Stimulated activated CD4-positive, alpha-beta T cell treated with anti-CD3 and anti-CD28 coated beads, Interleukin-1b, Interleukin-23, amount 100 ng/mL, for 4 hours (primary cell): Measurements from ENCODE around the gene ELAC2.

Source experiments
- DNase-seq, 2 donors: peaks; one replicate each; pipeline ENCODE4 v3.0.0-alpha.2; 2020; ENCODE audit warnings: low read depth in 2 of 2

ELAC2 gene

DNA sequence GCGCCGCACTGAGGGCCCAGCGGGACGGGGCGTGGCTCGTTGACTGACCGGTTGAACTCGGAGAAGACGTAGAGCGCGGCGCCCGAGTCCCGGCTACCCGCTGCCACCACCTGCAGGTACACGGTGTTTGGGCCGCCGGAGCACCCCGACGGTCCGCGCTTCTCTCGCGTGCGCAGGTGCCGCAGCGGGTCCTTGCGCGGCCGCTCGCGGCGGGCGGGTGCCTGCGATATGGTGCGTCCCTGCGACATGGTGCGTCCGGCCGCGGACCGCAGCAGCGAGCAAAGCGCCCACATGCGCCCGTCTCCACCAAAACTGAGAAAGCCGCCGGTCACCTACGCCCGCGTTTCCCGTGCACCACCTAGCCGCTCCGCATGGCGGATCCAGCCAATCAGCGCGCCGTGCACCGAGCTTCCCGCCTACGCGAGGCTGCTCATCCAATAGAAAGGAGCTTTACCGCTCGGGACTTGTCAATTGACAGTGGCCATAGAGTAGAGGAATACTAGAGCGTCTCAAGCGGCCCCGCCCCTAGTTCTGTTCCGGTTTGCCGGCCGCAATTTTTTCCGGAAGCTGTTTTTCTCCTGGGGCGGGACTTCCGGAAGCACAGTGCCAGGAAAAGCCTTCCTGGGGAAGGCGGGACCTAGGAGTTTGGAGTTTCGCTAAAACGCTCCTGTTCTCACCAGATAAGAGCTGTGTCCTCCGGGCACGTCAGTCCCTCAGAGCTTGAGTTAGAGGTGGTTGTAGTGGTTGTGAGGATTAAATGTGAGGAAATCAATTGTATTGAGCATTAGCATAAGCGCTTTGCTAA, at the start of gene ELAC2:
TSS of gene ELAC2 (minus strand) at position 373 of the 805 bp plus-strand sequence. CDS start at position 293, 80 bp downstream.
- DNase-seq = peak; percentile 92 to 95

DNA sequence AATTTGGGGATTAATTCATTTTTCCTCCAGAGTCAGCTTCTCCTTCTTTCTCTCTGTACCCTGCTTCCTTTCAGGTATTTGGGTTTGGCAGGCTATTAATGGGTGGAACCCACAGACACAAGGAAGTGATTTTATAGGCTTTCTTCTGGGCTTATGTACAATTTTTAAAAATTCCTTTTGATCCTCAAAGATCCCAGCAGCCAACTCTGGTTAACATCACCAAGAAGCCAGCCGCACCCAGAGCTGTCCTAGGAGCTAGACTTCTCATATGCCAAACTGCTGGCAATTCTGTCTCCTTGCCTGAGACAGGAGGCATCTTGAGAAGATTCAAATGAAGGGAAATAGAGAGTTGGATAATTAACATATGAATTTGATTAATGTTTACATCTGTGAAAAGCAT, 47.2 kb upstream of the ELAC2 start:
- no peak for DNase-seq

GRCh38 chr17:13055131-13055530, 37.3 kb upstream of the ELAC2 start:
- no peak for DNase-seq

GRCh38 chr17:13054666-13055065, 36.8 kb upstream of the ELAC2 start:
- DNase-seq = no peak

GRCh38 chr17:13051915-13052314, 34.1 kb upstream of the ELAC2 start:
- no peak for DNase-seq

DNA sequence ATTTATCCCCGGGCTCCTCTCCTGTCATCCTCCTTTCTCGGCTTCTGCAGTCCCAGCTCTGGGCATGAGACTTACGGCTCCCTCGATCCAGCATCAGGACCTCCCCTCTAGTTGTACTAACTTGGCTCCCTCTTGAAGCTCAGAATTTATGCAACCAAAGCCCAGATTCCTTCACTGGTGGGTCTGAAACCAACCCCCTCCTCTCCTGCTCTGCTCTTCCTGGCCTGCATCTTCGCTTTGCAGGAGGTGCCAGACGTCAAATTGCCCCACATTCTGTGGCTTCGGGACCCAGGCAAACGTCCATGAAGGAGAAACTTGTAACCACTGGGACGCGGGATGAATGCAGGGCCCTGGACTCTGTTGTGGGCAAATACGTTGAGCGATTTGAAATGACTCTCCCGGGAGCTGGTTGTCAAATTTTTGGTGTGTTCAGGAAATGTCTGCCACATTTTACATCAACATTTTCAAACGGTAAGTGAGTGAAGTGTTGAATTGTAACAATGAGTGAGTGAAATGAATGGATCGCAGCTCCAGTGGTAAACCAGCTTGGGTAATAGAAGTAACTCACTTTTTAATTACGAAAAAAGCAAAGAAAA, 29.3 kb upstream of the ELAC2 start:
- no peak for DNase-seq

DNA sequence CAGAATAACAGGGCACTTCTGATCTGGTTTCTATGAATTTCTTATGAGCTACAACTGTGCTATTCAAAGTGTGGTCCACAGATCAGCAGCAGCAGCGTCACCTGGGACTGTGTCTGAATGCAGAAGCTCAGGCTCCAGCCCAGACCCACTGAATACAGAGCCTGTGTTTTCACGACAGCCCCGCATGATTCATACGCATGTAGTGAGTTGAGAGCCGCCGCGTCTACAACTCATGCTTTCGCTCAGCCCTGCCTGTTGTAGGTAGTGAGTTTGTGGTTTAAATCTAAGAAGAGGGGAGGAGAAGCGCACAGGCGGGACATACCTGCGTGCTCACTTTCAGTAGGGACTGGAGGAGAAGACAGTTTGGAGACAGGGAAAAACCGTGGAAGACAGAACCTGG, 28.5 kb upstream of the ELAC2 start:
- no peak for DNase-seq

DNA sequence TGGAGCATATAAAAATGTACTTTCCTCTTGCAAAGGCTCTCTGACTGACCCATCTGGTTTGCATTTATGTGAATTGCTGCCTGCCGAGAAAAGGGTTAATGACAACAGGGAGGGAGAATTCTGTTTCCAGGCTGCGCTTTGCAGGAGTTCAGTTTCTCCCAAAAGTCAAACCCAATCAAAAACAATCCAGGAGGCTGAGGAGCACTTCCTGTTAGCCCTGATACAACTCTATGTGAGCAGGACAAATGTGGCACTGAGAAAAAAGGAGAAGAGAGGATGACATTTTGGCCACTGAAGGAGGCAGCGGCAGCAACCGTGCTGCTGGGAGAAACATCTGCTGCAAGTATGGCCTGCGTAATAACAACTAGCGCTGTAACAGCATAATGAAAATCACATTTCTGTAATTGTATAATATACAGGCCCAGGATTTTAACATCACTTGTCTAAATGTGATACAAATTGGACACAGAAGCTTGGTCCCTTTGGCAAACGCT, 26.8 kb upstream of the ELAC2 start:
- DNase-seq = no peak

DNA sequence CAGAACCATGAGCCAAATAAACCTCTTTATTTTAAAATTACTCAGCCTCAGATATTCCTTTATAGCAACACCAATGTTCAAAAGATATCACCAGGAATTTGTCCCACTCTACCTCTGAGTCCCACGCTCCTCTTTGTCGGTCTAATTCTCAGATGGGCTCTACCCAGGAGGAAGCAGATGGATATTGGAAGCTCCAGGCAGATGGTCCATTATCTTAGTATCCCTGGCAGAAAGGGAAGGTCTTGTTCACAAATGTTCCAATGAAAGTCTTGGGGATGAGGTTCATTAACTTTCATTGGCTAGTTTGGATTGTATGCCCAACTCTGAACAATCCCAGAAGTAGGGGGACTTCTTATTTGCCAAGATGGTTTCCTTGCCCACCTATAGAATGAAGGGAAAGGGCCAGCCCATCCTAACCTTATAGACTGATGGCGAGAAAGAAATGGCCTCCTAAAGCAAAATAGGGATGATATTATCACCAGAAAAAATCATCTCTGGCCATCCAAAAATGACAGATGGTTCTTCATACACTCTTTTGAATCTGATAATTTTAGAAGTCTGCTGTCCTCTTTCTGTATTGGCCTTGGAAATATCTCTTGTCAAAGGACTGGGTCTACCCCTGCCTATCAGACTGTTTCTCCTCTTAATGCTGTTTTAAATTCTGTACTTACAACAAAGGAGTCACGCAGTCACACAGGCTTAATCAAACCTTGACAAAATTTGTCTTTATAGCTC, 21.3 kb upstream of the ELAC2 start:
- DNase-seq = no peak

GRCh38 chr17:13036751-13037150, 18.9 kb upstream of the ELAC2 start:
- DNase-seq = no peak

GRCh38 chr17:13035420-13035819, 17.6 kb upstream of the ELAC2 start:
- DNase-seq = no peak

DNA sequence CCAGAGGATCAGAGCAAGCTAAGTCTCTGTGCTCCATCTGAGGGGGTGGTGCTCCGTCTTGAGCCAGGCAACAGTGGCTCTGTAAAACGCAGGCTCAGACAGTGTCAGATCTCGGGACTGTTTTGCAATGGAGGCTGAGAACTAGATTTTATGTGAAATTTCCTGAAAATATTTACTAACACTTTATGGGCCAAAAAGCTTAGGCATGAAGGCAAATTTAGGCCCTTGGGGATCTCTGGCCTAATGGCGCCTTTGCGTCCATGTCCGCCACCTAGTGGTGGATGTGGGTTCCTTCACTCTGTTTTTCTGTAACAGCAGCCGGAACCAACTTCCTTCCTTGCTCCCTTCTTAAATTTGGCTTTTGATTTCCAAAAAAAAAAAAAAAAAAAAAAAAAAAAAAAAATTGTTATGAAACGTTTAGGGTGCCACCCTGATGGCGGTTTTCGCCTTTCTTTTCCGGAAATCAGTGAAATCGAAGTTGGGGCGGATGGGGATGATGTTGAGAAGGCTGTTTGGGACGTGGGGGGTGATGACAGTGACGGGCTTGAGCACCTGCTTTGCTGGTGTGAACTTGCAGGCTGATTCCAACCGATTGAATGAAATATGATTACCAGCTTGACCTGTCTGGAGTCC, 14.0 kb upstream of the ELAC2 start:
- DNase-seq = peak; percentile 19 to 31

DNA sequence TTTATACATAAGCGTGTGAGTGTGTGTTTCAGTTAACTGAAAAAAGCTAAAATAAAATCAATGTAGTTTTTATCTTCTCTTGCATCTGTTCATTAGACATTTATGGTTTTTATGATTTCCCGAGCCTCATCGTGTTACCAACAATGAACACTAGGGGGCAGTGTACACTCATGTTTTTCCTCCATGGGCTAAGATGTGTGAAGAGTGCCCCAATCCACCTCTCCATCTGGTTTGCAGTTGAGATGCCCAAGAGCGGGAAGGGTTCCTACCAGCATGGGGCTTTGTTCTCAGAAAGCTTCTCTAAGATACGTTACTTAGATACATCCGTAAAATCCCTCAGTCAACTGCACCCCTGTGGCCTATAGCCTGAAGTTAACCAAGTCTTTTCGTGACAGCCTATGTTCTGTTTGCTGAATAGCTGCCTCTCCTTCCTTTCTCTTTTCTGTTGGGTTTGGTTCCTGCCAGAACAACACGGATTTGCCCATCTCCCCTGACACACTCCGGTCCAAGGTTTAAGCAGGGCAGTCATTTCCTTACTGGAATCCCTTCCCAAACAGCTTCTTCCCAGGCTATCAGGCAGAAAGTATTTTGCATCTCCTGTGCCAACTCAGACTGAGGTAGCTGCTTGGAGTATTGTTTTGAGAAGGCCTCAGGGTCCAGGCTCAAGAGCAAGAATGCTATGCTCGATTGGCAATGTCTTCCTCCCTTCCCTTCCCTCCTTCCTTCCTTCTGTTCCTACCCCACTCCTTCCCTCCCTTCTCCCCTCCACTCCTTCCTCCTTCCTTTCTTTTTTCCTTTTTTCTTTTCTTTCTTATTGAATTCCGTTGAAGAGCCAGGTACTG, 12.9 kb upstream of the ELAC2 start:
- peak in 1 of 2 donors; percentile 47 for DNase-seq

DNA sequence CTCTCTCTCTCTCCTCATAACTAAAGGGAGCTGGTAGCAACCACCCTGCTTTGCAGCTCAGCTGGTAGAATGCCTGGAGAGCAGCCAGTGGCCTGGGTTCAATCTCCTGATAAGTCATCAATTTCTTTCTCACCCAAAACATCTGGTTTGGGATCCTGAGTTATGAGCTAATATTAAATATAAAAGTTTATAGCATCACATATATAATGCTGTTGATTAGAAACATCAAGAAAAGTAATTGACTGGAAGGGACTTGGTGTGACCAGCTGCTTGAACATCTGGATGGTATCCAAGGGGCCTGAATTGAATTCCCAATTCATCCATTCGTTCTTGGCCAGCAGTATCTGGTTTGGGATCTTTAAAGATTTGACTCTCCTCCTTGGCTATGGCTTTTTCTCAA, 12.2 kb upstream of the ELAC2 start:
- DNase-seq = no peak

- no peak for DNase-seq
Measured at GRCh38 chr17:13029340-13029739, 11.5 kb upstream of the ELAC2 start.

GRCh38 chr17:13027246-13027645, 9.4 kb upstream of the ELAC2 start:
- no peak for DNase-seq

GRCh38 chr17:13025687-13026086, 7.9 kb upstream of the ELAC2 start:
- DNase-seq = no peak

- DNase-seq = no peak
Measured at GRCh38 chr17:13025258-13025627, 7.4 kb upstream of the ELAC2 start.

- DNase-seq = peak; percentile 46 to 55
Measured at GRCh38 chr17:13024526-13025257, 6.9 kb upstream of the ELAC2 start.

- DNase-seq = no peak
Measured at GRCh38 chr17:13024016-13024415, 6.2 kb upstream of the ELAC2 start.
